GM12872 (cell line): ENCODE measurements around the gene COA8.

Source experiments
- TF ChIP-seq, protein P1 (sequence below): IDR thresholded peaks from 3 replicates; pipeline ENCODE4 v1.5.1; 2011; ENCODE audit warnings: low read depth, mild to moderate bottlenecking, low read length, moderate library complexity; ENCODE audit not compliant: insufficient read depth

Gene COA8

DNA sequence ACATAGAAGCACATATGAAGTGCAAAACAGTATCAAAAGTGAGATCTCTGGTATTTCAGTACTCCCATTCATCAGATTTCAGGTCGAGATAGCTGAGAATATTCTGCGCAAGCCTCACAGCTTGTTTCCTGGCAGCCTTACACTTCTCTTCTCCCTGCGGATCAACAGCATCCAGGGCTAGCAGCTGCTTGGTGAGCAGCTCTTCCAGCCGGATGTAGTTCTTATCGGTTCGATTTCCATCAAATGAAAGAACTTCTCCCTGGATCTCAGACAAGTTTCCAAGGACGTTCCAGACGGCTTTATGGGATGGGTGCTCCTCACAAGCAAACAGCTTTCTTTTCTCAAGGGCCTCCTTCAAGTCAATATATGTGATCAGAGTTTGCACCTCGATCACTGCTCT, 3.0 kb upstream of the COA8 start:
- TF ChIP-seq, protein P1, sequence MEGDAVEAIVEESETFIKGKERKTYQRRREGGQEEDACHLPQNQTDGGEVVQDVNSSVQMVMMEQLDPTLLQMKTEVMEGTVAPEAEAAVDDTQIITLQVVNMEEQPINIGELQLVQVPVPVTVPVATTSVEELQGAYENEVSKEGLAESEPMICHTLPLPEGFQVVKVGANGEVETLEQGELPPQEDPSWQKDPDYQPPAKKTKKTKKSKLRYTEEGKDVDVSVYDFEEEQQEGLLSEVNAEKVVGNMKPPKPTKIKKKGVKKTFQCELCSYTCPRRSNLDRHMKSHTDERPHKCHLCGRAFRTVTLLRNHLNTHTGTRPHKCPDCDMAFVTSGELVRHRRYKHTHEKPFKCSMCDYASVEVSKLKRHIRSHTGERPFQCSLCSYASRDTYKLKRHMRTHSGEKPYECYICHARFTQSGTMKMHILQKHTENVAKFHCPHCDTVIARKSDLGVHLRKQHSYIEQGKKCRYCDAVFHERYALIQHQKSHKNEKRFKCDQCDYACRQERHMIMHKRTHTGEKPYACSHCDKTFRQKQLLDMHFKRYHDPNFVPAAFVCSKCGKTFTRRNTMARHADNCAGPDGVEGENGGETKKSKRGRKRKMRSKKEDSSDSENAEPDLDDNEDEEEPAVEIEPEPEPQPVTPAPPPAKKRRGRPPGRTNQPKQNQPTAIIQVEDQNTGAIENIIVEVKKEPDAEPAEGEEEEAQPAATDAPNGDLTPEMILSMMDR, result no peak

DNA sequence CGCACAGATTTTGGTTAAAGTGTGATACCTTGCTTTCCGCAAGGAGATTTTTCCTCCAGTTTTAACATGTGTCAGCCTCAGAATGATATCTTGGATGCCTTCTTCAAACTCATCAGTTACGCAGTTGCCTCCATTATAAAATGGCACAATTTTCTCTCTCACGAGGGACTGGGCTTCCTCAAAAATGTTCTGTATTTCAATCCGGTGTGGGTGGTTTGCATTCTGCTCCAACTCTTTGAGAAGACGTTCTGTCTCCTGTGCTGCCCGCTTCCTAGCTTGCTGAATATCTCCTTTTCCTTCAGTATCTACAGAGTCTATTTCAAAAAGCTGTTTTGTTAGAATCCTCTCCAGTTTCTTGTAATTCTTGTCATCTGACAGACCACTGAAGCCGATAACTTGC, 2.1 kb upstream of the COA8 start:
- TF ChIP-seq, protein P1, result no peak

DNA sequence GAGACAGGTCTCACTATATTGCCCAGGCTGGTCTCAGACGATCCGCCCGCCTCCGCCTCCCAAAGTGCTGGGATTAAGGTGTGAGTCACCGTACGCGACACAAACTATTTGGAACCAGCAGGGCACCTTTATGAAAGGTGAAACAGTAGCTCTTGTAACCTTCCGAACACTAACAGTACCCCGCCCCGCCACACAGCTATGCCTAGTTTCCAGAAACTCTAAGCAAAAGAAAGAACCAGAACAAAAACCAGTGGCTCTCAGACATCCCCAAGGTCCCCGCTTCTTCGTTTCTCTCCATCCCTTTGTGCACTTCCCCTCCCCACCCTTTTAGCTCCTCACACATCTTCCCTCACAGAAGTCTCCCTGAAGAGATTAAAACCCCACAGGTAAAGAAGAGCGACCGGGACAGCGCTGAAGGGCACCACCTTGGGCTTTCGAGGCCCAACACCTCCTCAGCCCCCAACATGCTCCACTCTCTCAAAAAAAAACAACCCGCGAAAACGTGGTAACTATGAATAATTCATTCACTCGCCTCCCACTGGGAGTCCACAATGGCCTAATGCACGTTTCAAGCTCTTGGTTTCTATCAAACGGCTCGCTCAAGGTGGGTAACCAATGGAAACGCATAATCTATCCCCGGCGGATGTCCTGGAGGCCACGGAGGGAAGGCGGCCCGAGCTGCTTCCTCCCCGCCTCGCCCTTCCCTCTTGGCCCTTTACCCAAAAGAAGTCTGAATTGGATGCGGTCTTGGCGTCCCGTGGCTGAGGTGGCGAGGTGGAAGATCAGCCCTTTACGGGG, 1.2 kb upstream of the COA8 start:
- TF ChIP-seq, protein P1, result no peak

DNA sequence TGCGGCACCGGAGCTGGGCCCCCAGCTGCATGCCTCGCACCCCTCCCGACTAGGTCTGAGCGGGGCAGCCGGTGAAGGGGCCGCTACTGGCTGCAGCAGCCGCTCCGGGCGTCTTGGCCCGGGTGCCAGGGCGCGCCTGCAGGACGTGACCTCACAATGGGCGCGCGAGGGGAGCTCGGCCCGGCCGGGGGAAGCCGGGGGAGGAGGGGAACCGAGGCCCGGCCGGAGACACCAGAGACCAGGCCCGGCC, 656 bp upstream of the COA8 start:
- TF ChIP-seq, protein P1, result no peak

DNA sequence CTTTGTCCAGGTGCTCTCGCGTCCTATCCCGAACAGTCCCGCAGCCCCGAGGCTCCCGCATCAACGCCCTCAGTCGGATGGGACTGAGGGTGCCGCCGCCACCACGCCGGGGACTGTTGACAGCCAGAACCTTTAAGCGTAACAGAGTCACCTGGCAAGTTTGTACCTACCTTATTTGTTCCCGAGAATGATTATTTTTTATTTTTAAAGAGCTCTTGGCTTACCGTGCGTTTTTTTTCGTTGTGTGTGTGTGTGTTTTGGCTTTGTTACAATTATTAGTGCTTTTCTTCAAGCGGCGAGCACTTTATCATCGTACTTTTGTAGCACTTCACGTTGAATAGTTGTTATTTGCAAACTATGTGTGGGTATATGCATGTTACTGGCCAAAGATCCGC, 463 bp downstream of the COA8 start:
- TF ChIP-seq, protein P1, result no peak

DNA sequence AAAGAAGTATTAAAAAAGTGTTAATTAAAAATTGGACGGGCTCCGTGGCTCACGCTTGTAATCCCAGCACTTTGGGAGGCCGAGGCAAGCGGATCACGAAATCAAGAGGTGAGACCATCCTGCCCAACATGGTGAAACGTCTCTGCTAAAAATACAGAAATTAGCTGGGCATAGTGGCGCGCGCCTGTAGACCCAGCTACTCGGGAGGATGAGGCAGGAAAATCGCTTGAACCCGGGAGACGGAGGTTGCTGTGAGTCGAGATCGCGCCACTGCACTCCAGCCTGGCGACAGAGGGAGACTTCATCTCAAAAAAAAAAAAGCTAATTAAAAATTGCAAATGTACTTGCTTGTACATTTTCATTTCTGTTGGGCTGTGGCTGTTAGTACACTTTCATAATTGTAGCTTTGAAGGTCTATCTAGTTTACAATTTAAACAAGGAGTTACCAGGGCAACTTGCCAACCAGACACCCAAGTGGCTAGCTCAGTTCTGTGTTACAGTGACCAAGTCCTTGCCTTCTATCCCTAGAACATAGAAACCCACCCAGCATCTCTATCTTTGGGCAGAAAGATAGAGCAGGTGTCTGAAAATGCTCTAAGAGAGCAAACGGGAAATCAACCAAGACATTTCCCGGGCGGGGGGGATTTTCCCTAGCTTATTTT, 1.2 kb downstream of the COA8 start:
- TF ChIP-seq, protein P1, result no peak

DNA sequence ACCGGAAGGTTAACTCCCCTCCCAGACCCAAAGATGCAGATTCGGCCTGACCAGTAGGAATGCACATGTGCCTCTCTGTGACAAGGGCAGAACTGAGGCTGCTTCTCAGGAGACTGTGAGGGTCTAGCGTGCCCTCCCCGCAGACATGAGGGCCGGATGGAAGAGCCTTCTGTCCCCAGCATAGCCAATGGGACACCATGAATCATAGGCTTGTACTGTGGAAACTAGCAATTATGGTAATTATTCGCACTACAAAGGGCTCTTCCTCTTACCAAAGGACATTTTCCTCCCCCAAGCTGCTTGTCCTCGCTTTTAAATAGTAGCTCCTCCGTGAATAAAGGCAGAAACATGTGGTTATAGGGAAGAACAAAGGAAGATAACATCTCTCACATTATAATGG, 6.2 kb downstream of the COA8 start:
- TF ChIP-seq, protein P1, result no peak
